Peyer's patch (tissue), 4 donors: Measurements from ENCODE around the gene CCDC167.
"Not testable (repeated sequence)": the region's sequence is repeated elsewhere in the genome, so short reads cannot be mapped to it uniquely, and the experiment has no call there.

Source experiments
- POLR2A ChIP-seq, 2 donors: fragments of 450-650 bp; IDR thresholded peaks; one replicate each; pipeline ENCODE4 v1.5.1; 2017; ENCODE audit warnings: antibody characterized with exemption in 2 of 2, mild to moderate bottlenecking in 2 of 2, moderate library complexity in 2 of 2
- TF ChIP-seq, protein P1 (sequence below), 6 experiments: fragments of 450-650 bp in 4 of 6; fragments of 200-600 bp in 2 of 6; sonication (generic) in 1 of 6; IDR thresholded peaks; one replicate each; pipeline ENCODE4 v1.5.1; 2017 to 2019; ENCODE audit warnings: antibody characterized with exemption in 6 of 6, mild to moderate bottlenecking in 3 of 6, moderate library complexity in 1 of 6

DNA sequence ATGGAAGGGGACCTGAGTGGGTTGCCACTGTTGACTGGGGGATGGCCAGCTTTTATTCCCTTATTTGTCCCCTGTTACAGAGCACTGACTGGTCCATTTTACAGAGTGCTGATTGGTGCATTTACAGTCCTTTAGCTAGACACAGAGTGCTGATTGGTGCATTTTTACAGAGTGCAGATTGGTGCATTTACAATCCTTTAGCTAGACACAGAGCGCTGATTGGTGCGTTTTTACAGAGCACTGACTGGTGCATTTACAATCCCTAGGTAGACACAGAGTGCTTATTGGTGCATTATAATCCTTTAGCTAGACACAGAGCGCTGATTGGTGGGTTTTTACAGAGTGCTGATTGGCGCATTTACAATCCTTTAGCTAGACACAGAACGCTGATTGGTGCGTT is 1.2 kb upstream of the CCDC167 start:
- TF ChIP-seq, protein P1, sequence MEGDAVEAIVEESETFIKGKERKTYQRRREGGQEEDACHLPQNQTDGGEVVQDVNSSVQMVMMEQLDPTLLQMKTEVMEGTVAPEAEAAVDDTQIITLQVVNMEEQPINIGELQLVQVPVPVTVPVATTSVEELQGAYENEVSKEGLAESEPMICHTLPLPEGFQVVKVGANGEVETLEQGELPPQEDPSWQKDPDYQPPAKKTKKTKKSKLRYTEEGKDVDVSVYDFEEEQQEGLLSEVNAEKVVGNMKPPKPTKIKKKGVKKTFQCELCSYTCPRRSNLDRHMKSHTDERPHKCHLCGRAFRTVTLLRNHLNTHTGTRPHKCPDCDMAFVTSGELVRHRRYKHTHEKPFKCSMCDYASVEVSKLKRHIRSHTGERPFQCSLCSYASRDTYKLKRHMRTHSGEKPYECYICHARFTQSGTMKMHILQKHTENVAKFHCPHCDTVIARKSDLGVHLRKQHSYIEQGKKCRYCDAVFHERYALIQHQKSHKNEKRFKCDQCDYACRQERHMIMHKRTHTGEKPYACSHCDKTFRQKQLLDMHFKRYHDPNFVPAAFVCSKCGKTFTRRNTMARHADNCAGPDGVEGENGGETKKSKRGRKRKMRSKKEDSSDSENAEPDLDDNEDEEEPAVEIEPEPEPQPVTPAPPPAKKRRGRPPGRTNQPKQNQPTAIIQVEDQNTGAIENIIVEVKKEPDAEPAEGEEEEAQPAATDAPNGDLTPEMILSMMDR (IDR thresholded peaks at IDR 0.05), result not testable (repeated sequence)
- TF ChIP-seq POLR2A (IDR thresholded peaks at IDR 0.05), result not testable (repeated sequence)
